ENCODE measurements around the gene GALK2.

The GALK2 gene

GRCh38 chr15:49361370-49361769 lies 191.3 kb downstream of the GALK2 start:
- no peaks in the 10 kb centered on the region for H3K9me3 ChIP-seq (replicated peaks in 1 of 2; ENCODE audit: control insufficient read depth in 2 of 2, insufficient read depth in 1 of 2, low read depth in 1 of 2, low read length in 2 of 2)
- H3K4ac ChIP-seq (ENCODE audit: low read length), result no peak overlapping the region
- H3K4me1 ChIP-seq (ENCODE audit: control insufficient read depth in 2 of 2, insufficient read depth in 1 of 2, low read depth in 1 of 2, low read length in 2 of 2), result no peaks in the 10 kb centered on the region
- no peak overlapping the region for H4K8ac ChIP-seq (ENCODE audit: low read depth, low read length)
- H3K18ac ChIP-seq (ENCODE audit: low read length), result no peak overlapping the region
- no peak overlapping the region for H4K91ac ChIP-seq (ENCODE audit: low read depth, low read length, poor library complexity)
- no peak overlapping the region for H3K4me3 ChIP-seq (ENCODE audit: low read length in 2 of 2)
- H3K27me3 ChIP-seq (ENCODE audit: control insufficient read depth in 3 of 3, insufficient read depth in 3 of 3, low read depth in 1 of 3, low read length in 3 of 3), result no peaks in the 10 kb centered on the region
- no peak overlapping the region for H3K14ac ChIP-seq (ENCODE audit: low read length)
- no CpG with 5 or more reads among the region's 3 CpGs for WGBS, 2 donors (ENCODE audit: extremely low coverage in 2 of 2, insufficient read length in 2 of 2, insufficient replicate concordance in 1 of 2)
- no peak overlapping the region for H2BK12ac ChIP-seq (ENCODE audit: low read length)
- H3K79me1 ChIP-seq (ENCODE audit: low read depth, low read length), result no peaks in the 10 kb centered on the region
- H2BK120ac ChIP-seq (ENCODE audit: low read depth, low read length), result no peak overlapping the region
- H2AK5ac ChIP-seq (ENCODE audit: low read depth, low read length), result no peak overlapping the region
- no peak overlapping the region for H3K27ac ChIP-seq (replicated peaks; ENCODE audit: low read length)
- H2AFZ ChIP-seq (ENCODE audit: low read length), result no peak overlapping the region
- no peak overlapping the region for H2BK15ac ChIP-seq (ENCODE audit: low read length)
- H3K4me2 ChIP-seq (ENCODE audit: insufficient read depth, low read length, poor library complexity, severe bottlenecking), result no peak overlapping the region
- H3K9ac ChIP-seq (ENCODE audit: low read depth, low read length, poor library complexity), result no peak overlapping the region
- no peaks in the 10 kb centered on the region for H3K36me3 ChIP-seq (replicated peaks in 1 of 2; ENCODE audit: control insufficient read depth in 2 of 2, insufficient read depth in 2 of 2, low read length in 2 of 2)
- no peak overlapping the region for H2BK5ac ChIP-seq (ENCODE audit: low read length)
- DNase-seq (ENCODE audit: low spot score), result no peak
- H3K23ac ChIP-seq (ENCODE audit: low read depth, low read length, poor library complexity), result no peak overlapping the region

- H4K91ac ChIP-seq (ENCODE audit: low read depth, low read length, poor library complexity), result no peak overlapping the region
- no peak overlapping the region for H2BK5ac ChIP-seq (ENCODE audit: low read length)
- H3K4me1 ChIP-seq (ENCODE audit: control insufficient read depth in 2 of 2, insufficient read depth in 1 of 2, low read depth in 1 of 2, low read length in 2 of 2), result no peaks in the 10 kb centered on the region
- WGBS, 2 donors (ENCODE audit: extremely low coverage in 2 of 2, insufficient read length in 2 of 2, insufficient replicate concordance in 1 of 2), result no CpG with 5 or more reads among the region's 22 CpGs
- H3K27me3 ChIP-seq (ENCODE audit: control insufficient read depth in 3 of 3, insufficient read depth in 3 of 3, low read depth in 1 of 3, low read length in 3 of 3), result no peaks in the 10 kb centered on the region
- H3K18ac ChIP-seq (ENCODE audit: low read length), result peak overlapping the region; percentile 67
- no peak overlapping the region for H2AFZ ChIP-seq (ENCODE audit: low read length)
- no peak overlapping the region for H2BK12ac ChIP-seq (ENCODE audit: low read length)
- H4K8ac ChIP-seq (ENCODE audit: low read depth, low read length), result no peak overlapping the region
- H3K9me3 ChIP-seq (replicated peaks in 1 of 2; ENCODE audit: control insufficient read depth in 2 of 2, insufficient read depth in 1 of 2, low read depth in 1 of 2, low read length in 2 of 2), result no peaks in the 10 kb centered on the region
- H3K4ac ChIP-seq (ENCODE audit: low read length), result no peak overlapping the region
- no peaks in the 10 kb centered on the region for H3K79me1 ChIP-seq (ENCODE audit: low read depth, low read length)
- no peak overlapping the region for H2AK5ac ChIP-seq (ENCODE audit: low read depth, low read length)
- H3K23ac ChIP-seq (ENCODE audit: low read depth, low read length, poor library complexity), result peak overlapping the region; percentile 29
- no peak for DNase-seq (ENCODE audit: low spot score)
- no peak overlapping the region for H3K9ac ChIP-seq (ENCODE audit: low read depth, low read length, poor library complexity)
- H2BK120ac ChIP-seq (ENCODE audit: low read depth, low read length), result no peak overlapping the region
- no peak overlapping the region for H2BK15ac ChIP-seq (ENCODE audit: low read length)
- H3K36me3 ChIP-seq (replicated peaks in 1 of 2; ENCODE audit: control insufficient read depth in 2 of 2, insufficient read depth in 2 of 2, low read length in 2 of 2), result no peaks in the 10 kb centered on the region
- H3K4me2 ChIP-seq (ENCODE audit: insufficient read depth, low read length, poor library complexity, severe bottlenecking), result no peak overlapping the region
- no peak overlapping the region for H3K4me3 ChIP-seq (ENCODE audit: low read length in 2 of 2)
- no peak overlapping the region for H3K14ac ChIP-seq (ENCODE audit: low read length)
- H3K27ac ChIP-seq (replicated peaks; ENCODE audit: low read length), result no peak overlapping the region
These were observed 196.4 kb downstream of the GALK2 start for GRCh38 chr15:49366496-49366895.

- H2AFZ ChIP-seq (ENCODE audit: low read length), result no peak overlapping the region
- no peak overlapping the region for H3K4ac ChIP-seq (ENCODE audit: low read length)
- H2AK5ac ChIP-seq (ENCODE audit: low read depth, low read length), result no peak overlapping the region
- H3K4me3 ChIP-seq (ENCODE audit: low read length in 2 of 2), result no peak overlapping the region
- H3K9me3 ChIP-seq (replicated peaks in 1 of 2; ENCODE audit: control insufficient read depth in 2 of 2, insufficient read depth in 1 of 2, low read depth in 1 of 2, low read length in 2 of 2), result no peaks in the 10 kb centered on the region
- no peak overlapping the region for H4K91ac ChIP-seq (ENCODE audit: low read depth, low read length, poor library complexity)
- H2BK120ac ChIP-seq (ENCODE audit: low read depth, low read length), result no peak overlapping the region
- WGBS, 2 donors (ENCODE audit: extremely low coverage in 2 of 2, insufficient read length in 2 of 2, insufficient replicate concordance in 1 of 2), result no CpG with 5 or more reads among the region's 1 CpG
- no peak overlapping the region for H2BK12ac ChIP-seq (ENCODE audit: low read length)
- no peak overlapping the region for H3K27ac ChIP-seq (replicated peaks; ENCODE audit: low read length)
- no peak overlapping the region for H3K4me2 ChIP-seq (ENCODE audit: insufficient read depth, low read length, poor library complexity, severe bottlenecking)
- H3K18ac ChIP-seq (ENCODE audit: low read length), result no peak overlapping the region
- no peak overlapping the region for H2BK5ac ChIP-seq (ENCODE audit: low read length)
- no peak for DNase-seq (ENCODE audit: low spot score)
- H3K23ac ChIP-seq (ENCODE audit: low read depth, low read length, poor library complexity), result no peak overlapping the region
- H3K4me1 ChIP-seq (ENCODE audit: control insufficient read depth in 2 of 2, insufficient read depth in 1 of 2, low read depth in 1 of 2, low read length in 2 of 2), result peaks cover 2 to 6% of the 10 kb centered on the region in 2 donors
- H3K36me3 ChIP-seq (replicated peaks in 1 of 2; ENCODE audit: control insufficient read depth in 2 of 2, insufficient read depth in 2 of 2, low read length in 2 of 2), result no peaks in the 10 kb centered on the region
- no peak overlapping the region for H3K9ac ChIP-seq (ENCODE audit: low read depth, low read length, poor library complexity)
- no peaks in the 10 kb centered on the region for H3K79me1 ChIP-seq (ENCODE audit: low read depth, low read length)
- no peak overlapping the region for H3K14ac ChIP-seq (ENCODE audit: low read length)
- H4K8ac ChIP-seq (ENCODE audit: low read depth, low read length), result no peak overlapping the region
- no peak overlapping the region for H2BK15ac ChIP-seq (ENCODE audit: low read length)
- H3K27me3 ChIP-seq (ENCODE audit: control insufficient read depth in 3 of 3, insufficient read depth in 3 of 3, low read depth in 1 of 3, low read length in 3 of 3), result no peaks in the 10 kb centered on the region
These were observed 200.7 kb downstream of the GALK2 start for GRCh38 chr15:49370782-49371181.

GRCh38 chr15:49372366-49372765 lies 202.3 kb downstream of the GALK2 start:
- no peak overlapping the region for H2BK120ac ChIP-seq (ENCODE audit: low read depth, low read length)
- no peak overlapping the region for H2AFZ ChIP-seq (ENCODE audit: low read length)
- no peak overlapping the region for H2BK12ac ChIP-seq (ENCODE audit: low read length)
- no peak overlapping the region for H2BK15ac ChIP-seq (ENCODE audit: low read length)
- no peak overlapping the region for H3K9ac ChIP-seq (ENCODE audit: low read depth, low read length, poor library complexity)
- no peak for DNase-seq (ENCODE audit: low spot score)
- H2BK5ac ChIP-seq (ENCODE audit: low read length), result no peak overlapping the region
- H3K9me3 ChIP-seq (replicated peaks in 1 of 2; ENCODE audit: control insufficient read depth in 2 of 2, insufficient read depth in 1 of 2, low read depth in 1 of 2, low read length in 2 of 2), result no peaks in the 10 kb centered on the region
- peaks cover 2 to 6% of the 10 kb centered on the region in 2 donors for H3K4me1 ChIP-seq (ENCODE audit: control insufficient read depth in 2 of 2, insufficient read depth in 1 of 2, low read depth in 1 of 2, low read length in 2 of 2)
- no peak overlapping the region for H3K23ac ChIP-seq (ENCODE audit: low read depth, low read length, poor library complexity)
- H3K79me1 ChIP-seq (ENCODE audit: low read depth, low read length), result no peaks in the 10 kb centered on the region
- no peak overlapping the region for H3K27ac ChIP-seq (replicated peaks; ENCODE audit: low read length)
- no peak overlapping the region for H2AK5ac ChIP-seq (ENCODE audit: low read depth, low read length)
- H4K8ac ChIP-seq (ENCODE audit: low read depth, low read length), result no peak overlapping the region
- H3K18ac ChIP-seq (ENCODE audit: low read length), result no peak overlapping the region
- WGBS, 2 donors (ENCODE audit: extremely low coverage in 2 of 2, insufficient read length in 2 of 2, insufficient replicate concordance in 1 of 2), result no CpG with 5 or more reads among the region's 1 CpG
- no peaks in the 10 kb centered on the region for H3K36me3 ChIP-seq (replicated peaks in 1 of 2; ENCODE audit: control insufficient read depth in 2 of 2, insufficient read depth in 2 of 2, low read length in 2 of 2)
- H3K4me2 ChIP-seq (ENCODE audit: insufficient read depth, low read length, poor library complexity, severe bottlenecking), result no peak overlapping the region
- no peaks in the 10 kb centered on the region for H3K27me3 ChIP-seq (ENCODE audit: control insufficient read depth in 3 of 3, insufficient read depth in 3 of 3, low read depth in 1 of 3, low read length in 3 of 3)
- no peak overlapping the region for H3K4ac ChIP-seq (ENCODE audit: low read length)
- no peak overlapping the region for H3K4me3 ChIP-seq (ENCODE audit: low read length in 2 of 2)
- no peak overlapping the region for H4K91ac ChIP-seq (ENCODE audit: low read depth, low read length, poor library complexity)
- H3K14ac ChIP-seq (ENCODE audit: low read length), result no peak overlapping the region
